Effector CD4-positive, alpha-beta T cell (primary cell): ENCODE data around the gene CLDN15.

Source experiments
- DNase-seq: peaks from one replicate; pipeline ENCODE4 v3.0.0-alpha.2; 2020

The CLDN15 gene

DNA sequence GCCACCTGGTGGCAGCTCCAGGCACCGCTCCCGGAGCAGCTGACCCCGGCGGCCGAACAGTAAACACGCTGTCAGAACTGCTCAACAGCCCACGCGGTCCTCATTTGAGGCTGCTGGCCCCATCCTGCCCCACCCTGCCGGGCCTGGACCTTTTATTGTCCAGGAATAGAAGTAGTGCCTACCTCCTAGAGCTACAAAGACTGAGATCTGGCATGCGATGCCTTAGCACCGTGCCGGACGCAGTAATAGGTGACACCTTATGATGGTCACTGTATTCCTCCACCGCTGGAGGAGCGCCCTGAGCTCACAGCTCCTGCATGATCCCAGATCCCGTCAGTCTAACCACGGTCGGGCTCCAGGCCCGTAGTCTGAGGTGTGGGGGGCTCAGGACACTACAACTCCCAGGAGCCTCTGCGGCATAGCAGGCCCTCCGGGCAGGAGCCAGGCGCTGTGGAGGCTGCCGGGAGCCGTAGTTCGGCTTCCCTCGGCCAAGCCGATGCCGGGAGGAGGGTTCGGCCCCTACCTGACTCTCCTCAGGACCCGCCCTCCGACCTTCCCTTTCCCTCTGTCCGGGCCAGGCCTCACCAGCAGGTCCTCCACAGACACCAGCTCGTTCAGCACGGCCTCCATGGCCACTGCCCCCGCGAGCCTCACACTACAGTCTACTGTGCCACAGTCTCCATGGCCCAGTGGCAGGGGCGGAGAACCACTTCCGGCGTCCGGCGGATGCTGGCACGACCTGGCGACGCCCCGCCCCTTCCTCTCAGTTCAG, 7.0 kb upstream of the CLDN15 start, which contains the start of gene FIS1:
TSS of gene FIS1 (minus strand) at position 707 of the 772 bp plus-strand sequence. CDS start at position 630, 77 bp downstream.
- DNase-seq, result peak; percentile 89

- no peak for DNase-seq
Observed at GRCh38 chr7:101243646-101244374, 6.2 kb upstream of the CLDN15 start.

DNA sequence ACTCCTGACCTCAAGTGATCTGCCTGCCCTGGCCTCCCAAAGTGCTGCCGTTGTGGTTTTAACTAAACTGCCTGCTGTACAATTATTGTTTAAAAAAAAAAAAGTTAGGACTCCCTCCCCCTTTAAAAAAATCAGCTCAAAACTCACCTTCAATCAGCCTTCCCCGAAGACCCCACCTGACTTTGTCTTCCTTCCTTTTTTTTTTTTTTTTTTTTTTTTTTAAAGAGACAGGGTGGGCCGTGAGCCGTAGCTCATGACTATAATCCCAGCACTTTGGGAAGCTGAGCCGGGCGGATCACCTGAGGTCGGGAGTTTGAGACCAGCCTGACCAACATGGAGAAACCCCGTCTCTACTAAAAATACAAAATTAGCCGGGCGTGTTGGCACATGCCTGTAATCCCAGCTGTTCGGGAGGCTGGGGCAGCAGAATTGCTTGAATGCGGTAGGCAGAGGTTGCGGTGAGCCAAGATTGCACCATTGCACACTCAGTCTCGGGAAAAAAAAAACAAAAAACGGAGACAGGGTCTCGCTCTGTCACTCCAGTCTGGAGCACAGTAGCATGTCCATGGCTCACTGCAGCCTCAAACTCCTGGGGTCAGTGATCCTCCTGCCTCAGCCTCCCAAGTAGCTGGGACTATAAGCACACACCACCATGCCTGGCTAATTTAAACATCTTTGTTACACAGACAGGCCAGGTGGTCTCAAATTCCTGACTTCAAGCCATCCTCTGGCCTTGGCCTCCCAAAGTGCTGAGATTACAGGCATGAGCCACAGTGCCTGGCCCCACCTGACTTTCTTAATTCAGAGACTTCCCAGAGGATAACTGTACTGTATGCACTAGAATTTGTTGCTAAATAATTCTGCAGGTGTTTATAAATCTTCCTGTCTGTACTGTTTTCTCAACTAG, 4.1 kb upstream of the CLDN15 start:
- DNase-seq, result no peak

GRCh38 chr7:101241015-101241363, 3.4 kb upstream of the CLDN15 start:
- DNase-seq, result no peak

- no peak for DNase-seq
Observed at GRCh38 chr7:101240226-101241014, 2.8 kb upstream of the CLDN15 start.

GRCh38 chr7:101239951-101240220, 2.3 kb upstream of the CLDN15 start:
- DNase-seq, result no peak

DNA sequence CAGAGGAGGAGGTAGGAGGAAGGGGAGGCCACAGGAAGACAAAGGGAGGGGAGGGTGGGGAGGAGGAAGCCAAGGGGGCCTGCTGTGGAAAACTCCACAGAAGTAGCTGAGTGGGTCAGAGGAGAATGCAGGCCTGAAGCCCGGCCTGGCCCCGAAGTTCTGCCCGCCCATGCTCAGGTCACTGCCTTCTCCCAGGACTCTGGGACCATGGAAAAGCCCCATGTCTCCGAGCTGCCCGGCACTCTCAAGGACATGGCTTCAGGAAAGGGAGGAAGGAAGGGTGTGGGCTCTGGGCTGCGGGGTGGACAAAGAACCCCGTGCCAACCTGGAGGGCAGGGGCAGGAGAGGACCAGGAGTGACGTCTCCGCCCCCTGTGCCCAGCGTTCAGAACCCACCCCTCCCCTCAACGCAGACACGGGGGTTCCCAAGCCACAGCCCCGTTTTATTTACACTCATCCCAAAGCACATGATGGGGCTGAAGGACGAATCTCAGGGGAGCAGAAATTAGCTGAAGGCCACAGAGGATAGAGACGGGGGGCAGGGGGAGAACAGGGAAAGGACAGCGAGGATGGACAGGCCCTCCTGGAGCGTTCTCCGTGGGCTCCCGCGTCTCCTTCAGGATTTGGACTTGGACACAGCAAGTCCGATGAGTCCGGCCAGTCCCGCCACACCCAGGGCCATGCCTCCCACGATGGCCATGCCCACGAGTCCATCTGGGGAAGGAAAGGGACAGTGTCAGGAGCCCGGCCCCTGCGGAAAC, 1.8 kb upstream of the CLDN15 start:
- DNase-seq, result no peak

GRCh38 chr7:101238226-101239182, 902 bp upstream of the CLDN15 start:
- DNase-seq, result no peak

DNA sequence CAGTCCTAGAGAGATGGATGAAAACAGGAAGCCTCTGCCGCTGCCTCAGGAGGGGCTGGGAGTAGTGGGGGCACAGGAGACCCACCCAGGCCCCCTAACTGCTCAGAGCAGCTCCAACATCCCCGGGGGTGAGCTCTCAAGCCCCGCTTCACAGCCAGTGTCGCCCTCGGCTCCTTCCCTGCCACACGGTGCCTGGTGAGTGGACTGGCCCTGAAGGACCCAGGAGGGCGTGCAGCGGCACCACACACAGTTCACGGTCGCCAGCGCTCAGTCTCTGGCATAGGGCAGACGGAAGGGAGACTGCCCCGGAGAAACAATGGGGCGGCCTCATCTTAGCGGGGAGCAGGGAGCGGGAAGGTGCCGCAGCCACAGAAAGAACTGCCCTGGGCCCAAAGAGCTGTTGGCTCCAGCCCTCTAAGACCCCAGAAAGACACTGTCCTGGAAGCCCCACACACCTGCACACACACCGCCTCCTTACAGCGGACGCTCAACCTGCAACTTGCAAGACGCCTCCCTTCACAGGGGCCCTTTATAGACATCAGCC, 1.2 kb downstream of the CLDN15 start:
- no peak for DNase-seq

DNA sequence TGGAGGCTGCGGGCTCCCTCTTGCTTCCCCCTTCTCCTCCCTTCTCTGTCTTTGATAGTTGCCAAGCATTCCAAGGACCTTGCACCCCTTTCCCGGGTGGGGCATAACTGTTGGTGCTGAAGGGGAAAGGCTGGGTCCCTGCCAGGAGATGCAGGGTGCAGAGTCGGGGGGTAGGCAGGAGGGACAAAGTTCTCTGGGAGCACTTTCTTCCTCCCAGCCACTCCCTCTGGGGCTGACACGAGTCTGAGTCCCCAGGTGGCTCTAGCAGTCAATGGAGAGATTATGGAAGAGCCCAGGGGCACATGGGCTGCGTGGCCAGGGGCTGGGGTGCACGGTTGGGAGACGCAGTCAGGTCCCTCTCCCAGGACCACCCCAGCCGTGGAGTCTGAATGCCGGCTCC, 2.1 kb downstream of the CLDN15 start:
- no peak for DNase-seq

GRCh38 chr7:101235050-101235449, 2.6 kb downstream of the CLDN15 start:
- DNase-seq, result no peak

DNA sequence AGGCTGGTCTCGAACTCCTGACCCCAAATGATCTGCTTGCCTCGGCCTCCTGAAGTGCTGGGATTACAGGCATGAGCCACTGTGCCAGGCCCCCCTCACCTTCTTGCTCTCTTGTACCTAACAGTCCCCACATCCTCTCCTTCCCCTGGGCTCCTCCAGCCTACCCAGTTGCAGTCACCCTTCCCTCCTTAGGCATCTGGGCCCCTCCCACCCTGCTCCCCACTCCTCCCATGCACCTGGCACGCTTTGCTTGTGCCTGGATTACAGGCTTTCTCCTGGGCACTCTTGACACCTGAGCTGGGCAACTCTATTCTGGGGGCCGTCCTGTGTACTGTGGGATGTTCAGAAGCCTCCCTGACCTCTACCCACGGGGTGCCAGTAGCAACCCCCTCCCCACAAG, 3.0 kb downstream of the CLDN15 start:
- no peak for DNase-seq

- no peak for DNase-seq
Observed at GRCh38 chr7:101233907-101234547, 3.6 kb downstream of the CLDN15 start.

- DNase-seq, result no peak
Observed at GRCh38 chr7:101232141-101232850, 5.3 kb downstream of the CLDN15 start.

DNA sequence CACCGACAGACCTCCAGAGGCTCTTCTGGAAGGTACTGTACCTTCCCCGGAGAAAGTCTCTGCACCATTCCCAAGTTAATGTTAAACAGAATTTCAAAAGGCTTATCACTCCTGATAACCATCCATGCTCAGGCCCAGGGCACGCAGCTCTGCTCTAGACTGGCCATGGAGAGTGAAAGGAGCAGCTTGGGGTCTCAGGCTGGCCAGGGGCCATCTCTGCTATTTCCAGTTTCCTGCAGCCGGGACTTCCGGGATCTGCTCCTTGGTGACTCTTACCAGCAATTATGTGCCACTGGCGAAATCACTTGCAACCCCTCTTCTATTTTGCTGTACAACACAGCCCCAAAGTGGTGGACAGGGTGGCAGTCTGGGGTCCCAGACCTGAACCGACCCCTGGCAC, 6.0 kb downstream of the CLDN15 start:
- DNase-seq, result no peak

DNA sequence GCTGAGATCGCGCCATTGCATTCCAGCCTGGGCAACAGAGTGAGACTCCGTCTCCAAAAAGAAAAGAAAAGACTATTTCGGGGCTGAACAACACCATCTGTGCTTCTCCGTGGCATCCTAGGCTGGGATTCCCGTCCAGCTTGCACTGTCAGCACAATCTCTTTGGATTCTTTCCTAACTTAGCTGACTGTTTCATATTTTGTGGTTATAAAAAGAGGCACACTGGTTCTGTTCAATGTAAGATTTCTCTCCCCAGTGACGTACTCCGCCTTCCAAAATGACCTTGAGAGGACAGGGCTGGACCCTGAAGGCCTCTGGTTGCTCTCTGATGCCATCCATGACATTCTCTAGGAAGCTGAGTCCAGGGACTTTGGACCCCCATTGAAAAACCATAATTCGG, 10.9 kb downstream of the CLDN15 start:
- no peak for DNase-seq

DNA sequence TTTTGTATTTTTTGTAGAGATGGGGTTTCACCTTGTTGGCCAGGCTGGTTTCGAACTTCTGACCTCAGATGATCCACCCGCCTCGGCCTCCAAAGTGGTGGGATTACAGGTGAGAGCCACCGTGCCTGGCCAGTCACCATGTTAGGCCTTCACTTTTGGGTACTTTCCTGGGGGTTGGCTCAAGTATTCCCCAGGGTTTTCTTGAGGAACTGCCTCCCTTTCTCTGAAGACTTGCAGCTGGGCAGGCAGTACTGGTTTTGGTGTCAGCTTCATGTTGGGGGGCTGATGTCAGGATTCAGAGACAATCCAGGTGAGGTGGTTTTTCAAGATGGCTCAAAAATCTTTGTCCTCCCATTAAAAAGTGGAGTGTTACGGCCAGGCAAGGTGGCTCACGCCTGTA, 12.0 kb downstream of the CLDN15 start:
- no peak for DNase-seq

GRCh38 chr7:101223528-101223927, 14.1 kb downstream of the CLDN15 start:
- DNase-seq, result no peak

- no peak for DNase-seq
Observed at GRCh38 chr7:101222275-101222830, 15.2 kb downstream of the CLDN15 start.
